PC-9 (cell line): Measurements from ENCODE around the gene TCEA2.
A peak's percentile ranks its signal among the peaks of the same experiment; 100 is the strongest.

Experiments
- CTCF ChIP-seq: fragments of 200-600 bp; sonication (generic); conservative IDR thresholded peaks from 2 replicates; pipeline ENCODE4 v1.6.1; 2017; ENCODE audit warnings: mixed run types, antibody characterized with exemption, mild to moderate bottlenecking, moderate library complexity
- EZH2 ChIP-seq: fragments of 200-600 bp; sonication (generic); IDR thresholded peaks from 2 replicates; pipeline ENCODE4 v1.8.0; 2017; ENCODE audit warnings: antibody characterized with exemption, low read depth

- TF ChIP-seq CTCF = peak; percentile 92
- TF ChIP-seq EZH2 = no peak
Measured at GRCh38 chr20:64069614-64070243, 6.7 kb downstream of the TCEA2 start.
